Colonic mucosa (tissue), 4 donors: ENCODE data around the gene POLD4. TPM values are rescaled to one million over a fixed set of nuclear protein-coding genes. Genes with fewer than 3 reads are reported as not detected.

Source experiments
- DNase-seq: peaks from one replicate; pipeline ENCODE4 v3.0.0-alpha.2; 2020
- H3K27ac ChIP-seq: fragments of 200-600 bp; one replicate; pipeline ENCODE4 v1.8.0; 2021
- H3K27me3 ChIP-seq: fragments of 200-600 bp; one replicate; pipeline ENCODE4 v1.8.0; 2021
- H3K36me3 ChIP-seq: fragments of 200-600 bp; one replicate; pipeline ENCODE4 v1.8.0; 2021
- H3K4me1 ChIP-seq: fragments of 200-600 bp; one replicate; pipeline ENCODE4 v1.8.0; 2021; ENCODE audit warnings: mild to moderate bottlenecking
- H3K4me3 ChIP-seq: fragments of 200-600 bp; one replicate; pipeline ENCODE4 v1.8.0; 2021
- H3K9ac ChIP-seq, 2 donors: one replicate each; pipeline ENCODE4 v1.7.0; 2013; ENCODE audit warnings: control low read depth in 2 of 2, low read depth in 2 of 2, low read length in 2 of 2
- H3K9me3 ChIP-seq: fragments of 200-600 bp; one replicate; pipeline ENCODE4 v1.8.0; 2021
- intact Hi-C: fragments of 100-400 bp; cut with DNase I; formaldehyde crosslinking; loops from one replicate; pipeline ENCODE4 v1.14.1; 2022
- total RNA-seq, 2 donors: library from RNA; stranded (reverse); fragmentation: NEBNext Ultra II Directional in 1 of 2; extraction: Animal tissue kit (Norgen Biotek cat#: 25700) in 1 of 2; gene quantifications; one replicate each; pipeline ENCODE4 v1.2.1, GENCODE V29; 2021
- TF ChIP-seq, protein P1 (sequence below): fragments of 200-600 bp; IDR thresholded peaks from one replicate; pipeline ENCODE4 v1.8.0; 2022; ENCODE audit warnings: antibody characterized with exemption, mild to moderate bottlenecking
- donor health status: healthy.
- donor health status: DM: no; HTN: no; CAD: no.
- donor health status: DM: no; HTN: no; CAD: no.

The POLD4 gene
- total RNA-seq, 2 donors from 2014 or later = 186 to 203 TPM

DNA sequence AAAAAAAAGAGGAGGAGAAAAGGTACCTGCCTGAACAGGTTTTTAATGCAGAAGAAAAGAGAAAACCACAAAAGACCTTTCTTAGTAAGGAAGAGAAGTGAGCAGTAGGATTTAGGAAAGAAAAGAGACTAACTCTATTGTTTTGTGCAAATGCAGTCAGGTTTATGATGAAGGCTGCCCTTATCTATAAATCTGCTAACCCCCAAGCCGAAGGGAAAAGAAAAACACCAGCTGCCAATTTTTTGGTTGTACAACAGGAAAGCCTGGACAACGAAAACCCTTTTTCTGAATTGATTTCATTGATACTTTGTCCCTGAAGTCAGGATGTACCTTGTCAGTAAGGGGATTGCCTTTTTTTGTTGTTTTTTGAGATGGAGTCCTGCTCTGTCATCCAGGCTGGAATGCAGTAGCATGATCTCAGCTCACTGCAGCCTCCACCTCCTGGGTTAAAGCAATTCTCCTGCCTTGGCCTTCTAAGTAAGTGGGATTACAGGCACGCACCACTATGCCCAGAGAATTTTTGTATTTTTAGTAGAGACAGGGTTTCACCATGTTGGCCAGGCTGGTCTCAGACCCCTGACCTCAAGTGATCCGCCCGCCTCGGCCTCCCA lies 21.2 kb downstream of the POLD4 start:
- Histone ChIP-seq H3K4me3 (no peak overlapping the region), H3K36me3 (no peaks in the 10 kb centered on the region), H3K27ac (no peak overlapping the region), H3K9me3 (no peaks in the 10 kb centered on the region), H3K27me3 (no peaks in the 10 kb centered on the region), H3K9ac (no peak overlapping the region), H3K4me1 (no peaks in the 10 kb centered on the region)
- TF ChIP-seq, protein P1, sequence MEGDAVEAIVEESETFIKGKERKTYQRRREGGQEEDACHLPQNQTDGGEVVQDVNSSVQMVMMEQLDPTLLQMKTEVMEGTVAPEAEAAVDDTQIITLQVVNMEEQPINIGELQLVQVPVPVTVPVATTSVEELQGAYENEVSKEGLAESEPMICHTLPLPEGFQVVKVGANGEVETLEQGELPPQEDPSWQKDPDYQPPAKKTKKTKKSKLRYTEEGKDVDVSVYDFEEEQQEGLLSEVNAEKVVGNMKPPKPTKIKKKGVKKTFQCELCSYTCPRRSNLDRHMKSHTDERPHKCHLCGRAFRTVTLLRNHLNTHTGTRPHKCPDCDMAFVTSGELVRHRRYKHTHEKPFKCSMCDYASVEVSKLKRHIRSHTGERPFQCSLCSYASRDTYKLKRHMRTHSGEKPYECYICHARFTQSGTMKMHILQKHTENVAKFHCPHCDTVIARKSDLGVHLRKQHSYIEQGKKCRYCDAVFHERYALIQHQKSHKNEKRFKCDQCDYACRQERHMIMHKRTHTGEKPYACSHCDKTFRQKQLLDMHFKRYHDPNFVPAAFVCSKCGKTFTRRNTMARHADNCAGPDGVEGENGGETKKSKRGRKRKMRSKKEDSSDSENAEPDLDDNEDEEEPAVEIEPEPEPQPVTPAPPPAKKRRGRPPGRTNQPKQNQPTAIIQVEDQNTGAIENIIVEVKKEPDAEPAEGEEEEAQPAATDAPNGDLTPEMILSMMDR = no peak
- intact Hi-C loops = no loop called here
- no peak for DNase-seq

GRCh38 chr11:67323526-67323925 lies 29.8 kb downstream of the POLD4 start:
- no peaks in the 10 kb centered on the region for H3K4me1 ChIP-seq
- DNase-seq = no peak
- no peaks in the 10 kb centered on the region for H3K9me3 ChIP-seq
- H3K27ac ChIP-seq = no peak overlapping the region
- H3K9ac ChIP-seq = no peak overlapping the region
- no peaks in the 10 kb centered on the region for H3K36me3 ChIP-seq
- TF ChIP-seq, protein P1 = no peak
- H3K27me3 ChIP-seq = no peaks in the 10 kb centered on the region
- no peak overlapping the region for H3K4me3 ChIP-seq
- intact Hi-C loops = no loop called here

GRCh38 chr11:67322049-67322448 lies 31.3 kb downstream of the POLD4 start:
- Histone ChIP-seq H3K36me3 (no peaks in the 10 kb centered on the region), H3K4me3 (no peak overlapping the region), H3K9me3 (no peaks in the 10 kb centered on the region), H3K27me3 (no peaks in the 10 kb centered on the region), H3K27ac (no peak overlapping the region), H3K9ac (no peak overlapping the region), H3K4me1 (no peaks in the 10 kb centered on the region)
- intact Hi-C loops = no loop called here
- TF ChIP-seq, protein P1 = no peak
- DNase-seq = no peak

GRCh38 chr11:67321313-67321871 lies 32.0 kb downstream of the POLD4 start:
- TF ChIP-seq, protein P1 = no peak
- intact Hi-C loops = no loop called here
- H3K9ac ChIP-seq = no peak overlapping the region
- H3K36me3 ChIP-seq = no peaks in the 10 kb centered on the region
- no peak overlapping the region for H3K27ac ChIP-seq
- H3K4me3 ChIP-seq = no peak overlapping the region
- no peaks in the 10 kb centered on the region for H3K9me3 ChIP-seq
- DNase-seq = no peak
- H3K4me1 ChIP-seq = no peaks in the 10 kb centered on the region
- no peaks in the 10 kb centered on the region for H3K27me3 ChIP-seq

- DNase-seq = no peak
- Histone ChIP-seq H3K9me3 (no peaks in the 10 kb centered on the region), H3K9ac (no peak overlapping the region), H3K4me3 (no peak overlapping the region), H3K27ac (no peak overlapping the region), H3K4me1 (no peaks in the 10 kb centered on the region), H3K36me3 (no peaks in the 10 kb centered on the region), H3K27me3 (no peaks in the 10 kb centered on the region)
- intact Hi-C loops = no loop called here
- TF ChIP-seq, protein P1 = no peak
Measured at GRCh38 chr11:67320691-67321090, 32.7 kb downstream of the POLD4 start.
